ENCODE measurements around the gene BTBD8.

DNA sequence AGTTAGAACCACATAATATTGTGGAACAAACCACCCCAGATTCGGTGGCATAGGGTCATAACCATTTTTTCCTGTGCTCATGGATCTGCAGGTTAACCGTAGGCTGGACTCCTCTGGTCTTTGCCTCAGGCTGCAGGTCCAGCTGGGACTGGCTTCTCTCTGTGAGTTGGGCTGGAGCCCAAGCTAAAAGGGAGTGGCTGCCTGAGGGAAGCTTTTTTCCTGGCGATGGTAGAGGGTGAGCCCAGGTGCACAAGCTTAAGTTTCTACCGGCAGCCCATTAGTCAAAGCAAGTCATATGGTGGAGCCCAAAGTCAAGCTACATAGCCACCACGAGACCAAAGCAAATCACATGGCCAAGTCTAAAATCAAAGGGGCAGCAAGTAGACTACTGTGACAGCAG lies 36.5 kb upstream of the BTBD8 start:
- TF ChIP-seq, protein P1, sequence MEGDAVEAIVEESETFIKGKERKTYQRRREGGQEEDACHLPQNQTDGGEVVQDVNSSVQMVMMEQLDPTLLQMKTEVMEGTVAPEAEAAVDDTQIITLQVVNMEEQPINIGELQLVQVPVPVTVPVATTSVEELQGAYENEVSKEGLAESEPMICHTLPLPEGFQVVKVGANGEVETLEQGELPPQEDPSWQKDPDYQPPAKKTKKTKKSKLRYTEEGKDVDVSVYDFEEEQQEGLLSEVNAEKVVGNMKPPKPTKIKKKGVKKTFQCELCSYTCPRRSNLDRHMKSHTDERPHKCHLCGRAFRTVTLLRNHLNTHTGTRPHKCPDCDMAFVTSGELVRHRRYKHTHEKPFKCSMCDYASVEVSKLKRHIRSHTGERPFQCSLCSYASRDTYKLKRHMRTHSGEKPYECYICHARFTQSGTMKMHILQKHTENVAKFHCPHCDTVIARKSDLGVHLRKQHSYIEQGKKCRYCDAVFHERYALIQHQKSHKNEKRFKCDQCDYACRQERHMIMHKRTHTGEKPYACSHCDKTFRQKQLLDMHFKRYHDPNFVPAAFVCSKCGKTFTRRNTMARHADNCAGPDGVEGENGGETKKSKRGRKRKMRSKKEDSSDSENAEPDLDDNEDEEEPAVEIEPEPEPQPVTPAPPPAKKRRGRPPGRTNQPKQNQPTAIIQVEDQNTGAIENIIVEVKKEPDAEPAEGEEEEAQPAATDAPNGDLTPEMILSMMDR (IDR thresholded peaks at IDR 0.05): no peak
- TF ChIP-seq POLR2A (IDR thresholded peaks at IDR 0.05) (no peak), EP300 (IDR thresholded peaks at IDR 0.05) (no peak), POLR2AphosphoS5 (IDR thresholded peaks at IDR 0.05) (no peak)

Measured in suprapubic skin (tissue), 4 donors.